Activated CD8-positive, alpha-beta memory T cell treated with anti-CD3 and anti-CD28 coated beads for 1 hour (primary cell): Measurements from ENCODE around the gene TBL1X.
"Not testable (repeated sequence)": the region's sequence is repeated elsewhere in the genome, so short reads cannot be mapped to it uniquely, and the experiment has no call there.

ENCODE experiments used
- DNase-seq, 2 donors: peaks; one replicate each; pipeline ENCODE4 v3.0.0-alpha.2; 2020; ENCODE audit warnings: low read depth in 1 of 2; ENCODE audit errors: extremely low read depth in 1 of 2

TBL1X gene

GRCh38 chrX:9533611-9534010 lies 68.8 kb downstream of the TBL1X start:
- DNase-seq, result no peak

GRCh38 chrX:9534686-9535085 lies 69.8 kb downstream of the TBL1X start:
- DNase-seq, result no peak

GRCh38 chrX:9535101-9535500 lies 70.2 kb downstream of the TBL1X start:
- DNase-seq, result no peak

GRCh38 chrX:9536156-9536555 lies 71.3 kb downstream of the TBL1X start:
- not testable (repeated sequence) for DNase-seq

GRCh38 chrX:9537781-9538180 lies 72.9 kb downstream of the TBL1X start:
- DNase-seq, result no peak

- DNase-seq, result no peak
Observed at GRCh38 chrX:9538544-9539045, 73.7 kb downstream of the TBL1X start.

- no peak for DNase-seq
Observed at GRCh38 chrX:9539605-9540387, 74.9 kb downstream of the TBL1X start.

GRCh38 chrX:9542106-9542760 lies 77.4 kb downstream of the TBL1X start:
- no peak for DNase-seq

GRCh38 chrX:9542761-9543111 lies 77.9 kb downstream of the TBL1X start:
- no peak for DNase-seq

- no peak for DNase-seq
Observed at GRCh38 chrX:9555354-9555753, 90.5 kb downstream of the TBL1X start.

- no peak for DNase-seq
Observed at GRCh38 chrX:9557091-9557490, 92.2 kb downstream of the TBL1X start.

- no peak for DNase-seq
Observed at GRCh38 chrX:9557521-9557920, 92.7 kb downstream of the TBL1X start.

GRCh38 chrX:9558615-9559014 lies 93.8 kb downstream of the TBL1X start:
- no peak for DNase-seq

GRCh38 chrX:9560219-9560618 lies 95.4 kb downstream of the TBL1X start:
- no peak for DNase-seq

- DNase-seq, result no peak
Observed at GRCh38 chrX:9561199-9561598, 96.3 kb downstream of the TBL1X start.

GRCh38 chrX:9562851-9563250 lies 98.0 kb downstream of the TBL1X start:
- no peak for DNase-seq

- no peak for DNase-seq
Observed at GRCh38 chrX:9566150-9566621, 101.3 kb downstream of the TBL1X start.

GRCh38 chrX:9569876-9570301 lies 105.0 kb downstream of the TBL1X start:
- DNase-seq, result no peak

- DNase-seq, result no peak
Observed at GRCh38 chrX:9573282-9574106, 108.6 kb downstream of the TBL1X start.

GRCh38 chrX:9576059-9576458 lies 111.2 kb downstream of the TBL1X start:
- no peak for DNase-seq

- no peak for DNase-seq
Observed at GRCh38 chrX:9577555-9577954, 112.7 kb downstream of the TBL1X start.
